Fibroblast of lung (primary cell): ENCODE results near the gene BOLA1.
"Not testable (repeated sequence)": the region's sequence is repeated elsewhere in the genome, so short reads cannot be mapped to it uniquely, and the experiment has no call there.

Source experiments
- EZH2 ChIP-seq: IDR thresholded peaks from 2 replicates; pipeline ENCODE4 v1.5.1; 2012; ENCODE audit warnings: low read length, control low read depth, mild to moderate bottlenecking; ENCODE audit errors: missing control alignments
- TF ChIP-seq, protein P1 (sequence below), 2 donors: IDR thresholded peaks in 1 of 2; conservative IDR thresholded peaks in 1 of 2; 1 replicate in 1 of 2; 2 replicates in 1 of 2; pipeline ENCODE4 v1.5.1; 2011 to 2012; ENCODE audit warnings: low read length in 2 of 2, control low read depth in 1 of 2, inconsistent platforms in 1 of 2, low read depth in 1 of 2, mild to moderate bottlenecking in 1 of 2

DNA sequence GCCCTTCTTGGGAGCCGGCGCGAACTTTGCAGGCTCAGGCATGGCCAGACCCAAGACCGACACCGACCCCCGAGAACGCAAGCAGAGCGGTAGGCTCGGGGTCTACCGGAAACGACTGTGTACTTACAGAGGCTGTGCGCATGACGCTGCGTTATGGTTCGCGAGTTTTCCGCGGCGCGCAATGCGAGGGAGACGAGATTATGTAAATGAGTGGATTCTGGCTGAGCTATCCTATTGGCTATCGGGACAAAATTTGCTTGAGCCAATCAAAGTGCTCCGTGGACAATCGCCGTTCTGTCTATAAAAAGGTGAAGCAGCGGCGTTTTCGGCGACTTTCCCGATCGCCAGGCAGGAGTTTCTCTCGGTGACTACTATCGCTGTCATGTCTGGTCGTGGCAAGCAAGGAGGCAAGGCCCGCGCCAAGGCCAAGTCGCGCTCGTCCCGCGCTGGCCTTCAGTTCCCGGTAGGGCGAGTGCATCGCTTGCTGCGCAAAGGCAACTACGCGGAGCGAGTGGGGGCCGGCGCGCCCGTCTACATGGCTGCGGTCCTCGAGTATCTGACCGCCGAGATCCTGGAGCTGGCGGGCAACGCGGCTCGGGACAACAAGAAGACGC, 48.5 kb upstream of the BOLA1 start:
- TF ChIP-seq, protein P1, sequence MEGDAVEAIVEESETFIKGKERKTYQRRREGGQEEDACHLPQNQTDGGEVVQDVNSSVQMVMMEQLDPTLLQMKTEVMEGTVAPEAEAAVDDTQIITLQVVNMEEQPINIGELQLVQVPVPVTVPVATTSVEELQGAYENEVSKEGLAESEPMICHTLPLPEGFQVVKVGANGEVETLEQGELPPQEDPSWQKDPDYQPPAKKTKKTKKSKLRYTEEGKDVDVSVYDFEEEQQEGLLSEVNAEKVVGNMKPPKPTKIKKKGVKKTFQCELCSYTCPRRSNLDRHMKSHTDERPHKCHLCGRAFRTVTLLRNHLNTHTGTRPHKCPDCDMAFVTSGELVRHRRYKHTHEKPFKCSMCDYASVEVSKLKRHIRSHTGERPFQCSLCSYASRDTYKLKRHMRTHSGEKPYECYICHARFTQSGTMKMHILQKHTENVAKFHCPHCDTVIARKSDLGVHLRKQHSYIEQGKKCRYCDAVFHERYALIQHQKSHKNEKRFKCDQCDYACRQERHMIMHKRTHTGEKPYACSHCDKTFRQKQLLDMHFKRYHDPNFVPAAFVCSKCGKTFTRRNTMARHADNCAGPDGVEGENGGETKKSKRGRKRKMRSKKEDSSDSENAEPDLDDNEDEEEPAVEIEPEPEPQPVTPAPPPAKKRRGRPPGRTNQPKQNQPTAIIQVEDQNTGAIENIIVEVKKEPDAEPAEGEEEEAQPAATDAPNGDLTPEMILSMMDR (conservative IDR thresholded peaks at IDR 0.05 in 1 of 2, IDR thresholded peaks at IDR 0.05 in 1 of 2; ENCODE audit: low read depth in 1 of 2, low read length in 2 of 2), result not testable (repeated sequence)
- TF ChIP-seq EZH2, result not testable (repeated sequence)
